ENCODE data around the gene SH3RF3.

- TF ChIP-seq, protein P1, sequence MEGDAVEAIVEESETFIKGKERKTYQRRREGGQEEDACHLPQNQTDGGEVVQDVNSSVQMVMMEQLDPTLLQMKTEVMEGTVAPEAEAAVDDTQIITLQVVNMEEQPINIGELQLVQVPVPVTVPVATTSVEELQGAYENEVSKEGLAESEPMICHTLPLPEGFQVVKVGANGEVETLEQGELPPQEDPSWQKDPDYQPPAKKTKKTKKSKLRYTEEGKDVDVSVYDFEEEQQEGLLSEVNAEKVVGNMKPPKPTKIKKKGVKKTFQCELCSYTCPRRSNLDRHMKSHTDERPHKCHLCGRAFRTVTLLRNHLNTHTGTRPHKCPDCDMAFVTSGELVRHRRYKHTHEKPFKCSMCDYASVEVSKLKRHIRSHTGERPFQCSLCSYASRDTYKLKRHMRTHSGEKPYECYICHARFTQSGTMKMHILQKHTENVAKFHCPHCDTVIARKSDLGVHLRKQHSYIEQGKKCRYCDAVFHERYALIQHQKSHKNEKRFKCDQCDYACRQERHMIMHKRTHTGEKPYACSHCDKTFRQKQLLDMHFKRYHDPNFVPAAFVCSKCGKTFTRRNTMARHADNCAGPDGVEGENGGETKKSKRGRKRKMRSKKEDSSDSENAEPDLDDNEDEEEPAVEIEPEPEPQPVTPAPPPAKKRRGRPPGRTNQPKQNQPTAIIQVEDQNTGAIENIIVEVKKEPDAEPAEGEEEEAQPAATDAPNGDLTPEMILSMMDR (IDR thresholded peaks at IDR 0.05) = no peak
- TF ChIP-seq POLR2A (IDR thresholded peaks at IDR 0.05) = no peak
These were observed 393.0 kb downstream of the SH3RF3 start for GRCh38 chr2:109522063-109522374.
